ENCODE results near the gene SIRT1. TPM values are rescaled to one million over a fixed set of nuclear protein-coding genes. Genes with fewer than 3 reads are reported as not detected.
"Not testable (repeated sequence)": the region's sequence is repeated elsewhere in the genome, so short reads cannot be mapped to it uniquely, and the experiment has no call there.

SIRT1 gene
- 45.7 TPM for total RNA-seq

GRCh38 chr10:67884313-67884841, at the start of gene SIRT1:
Gene SIRT1 (plus strand): TSS chr10:67884656. CDS start chr10:67884722, 66 bp downstream.
- peak; percentile 95 for DNase-seq (ENCODE audit: low spot score in 2 of 2)
- no peak for FAIRE-seq

- FAIRE-seq; DNase-seq (ENCODE audit: low spot score in 2 of 2): not testable (repeated sequence)
Measured at GRCh38 chr10:67835541-67836394, 48.7 kb upstream of the SIRT1 start.

DNA sequence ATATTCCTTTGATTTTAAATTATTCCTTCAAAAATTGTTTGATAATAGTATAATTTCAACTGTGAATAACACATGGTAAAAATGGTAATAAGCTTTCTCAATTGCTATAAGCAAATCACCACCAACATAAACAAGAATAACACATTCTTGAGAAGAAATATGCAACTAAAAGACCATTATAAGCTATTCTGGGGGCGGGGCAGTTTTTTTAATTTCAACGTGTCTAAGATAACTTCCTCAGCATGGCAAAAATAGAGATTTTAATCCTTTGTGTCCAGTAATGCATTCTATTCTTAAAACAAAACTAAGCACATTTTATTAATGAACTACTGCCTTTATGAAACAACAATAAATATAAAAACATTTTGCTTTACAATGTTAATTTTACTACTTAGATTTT, 48.0 kb upstream of the SIRT1 start:
- DNase-seq (ENCODE audit: low spot score in 2 of 2) (no peak), FAIRE-seq (peak; percentile 48)

DNA sequence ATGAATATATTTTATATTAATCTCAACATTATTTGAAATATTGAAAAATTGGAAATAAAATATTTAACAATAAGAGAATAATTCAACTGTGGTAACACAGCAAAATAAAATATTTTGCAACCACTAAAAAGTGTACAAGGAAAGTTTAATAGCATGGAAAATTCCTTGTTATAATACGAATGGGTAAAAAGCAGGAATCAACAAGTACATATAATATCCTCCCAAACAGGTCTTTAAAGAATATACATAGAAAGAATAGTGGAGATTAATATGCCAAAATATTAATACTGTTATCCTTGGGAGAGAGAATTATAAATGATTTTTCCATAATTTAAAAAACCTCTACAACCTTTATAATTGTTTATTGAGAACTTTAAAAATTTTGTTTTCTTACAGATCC, 47.5 kb upstream of the SIRT1 start:
- FAIRE-seq: no peak
- DNase-seq (ENCODE audit: low spot score in 2 of 2): no peak

GRCh38 chr10:67837541-67838314, 46.7 kb upstream of the SIRT1 start, which contains the start of gene DNAJC12:
Gene DNAJC12 (minus strand): TSS chr10:67838188. CDS start chr10:67838011, 177 bp downstream.
- peak; percentile 10 for FAIRE-seq
- DNase-seq (ENCODE audit: low spot score in 2 of 2): peak; percentile 18 to 41

- FAIRE-seq: not testable (repeated sequence)
Measured at GRCh38 chr10:67839511-67839910, 44.9 kb upstream of the SIRT1 start.

DNA sequence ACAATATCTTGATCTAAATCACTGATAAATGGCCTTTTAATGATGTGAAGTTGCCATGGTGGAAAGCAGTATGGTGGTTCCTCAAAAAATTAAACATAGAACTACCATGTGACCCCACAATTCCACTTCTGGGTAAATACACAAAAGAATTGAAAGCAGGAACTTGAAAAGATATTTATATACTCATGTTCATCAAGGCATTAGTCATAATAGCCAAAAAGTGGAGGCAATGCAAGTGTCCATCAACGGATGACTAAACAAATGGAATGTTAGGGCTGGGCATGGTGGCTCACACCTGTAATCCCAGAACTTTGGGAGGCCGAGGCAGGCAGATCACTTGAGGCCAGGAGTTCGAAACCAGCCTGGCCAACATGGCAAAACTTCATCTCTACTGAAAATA, 44.5 kb upstream of the SIRT1 start:
- DNase-seq (ENCODE audit: low spot score in 2 of 2) (no peak), FAIRE-seq (no peak)

More at GRCh38 chr10:67839511-67839910, 44.9 kb upstream of the SIRT1 start:
- not testable (repeated sequence) for DNase-seq (ENCODE audit: low spot score in 2 of 2)

- DNase-seq (ENCODE audit: low spot score in 2 of 2): no peak
- FAIRE-seq: no peak
Measured at GRCh38 chr10:67841737-67842136, 42.7 kb upstream of the SIRT1 start.

DNA sequence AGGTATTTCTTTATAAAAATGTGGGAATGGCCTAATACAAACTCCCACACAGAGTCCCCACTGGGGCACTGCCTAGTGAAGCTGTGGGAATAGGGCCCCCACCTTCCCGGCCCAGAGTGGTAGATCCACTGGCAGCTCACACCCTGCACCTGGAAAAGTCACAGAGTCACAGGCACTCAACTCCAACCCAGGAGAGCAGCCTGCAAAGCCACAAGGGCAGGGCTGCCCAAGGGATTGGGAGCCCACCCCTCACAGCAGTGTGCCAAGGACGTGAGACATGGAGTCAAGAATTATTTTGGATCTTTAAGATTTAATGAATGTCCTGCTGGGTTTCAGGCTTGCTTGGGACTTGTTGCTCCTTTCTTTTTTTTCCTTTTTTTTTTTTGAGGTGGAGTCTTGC, 41.2 kb upstream of the SIRT1 start:
- DNase-seq (ENCODE audit: low spot score in 2 of 2): no peak
- FAIRE-seq: no peak

DNA sequence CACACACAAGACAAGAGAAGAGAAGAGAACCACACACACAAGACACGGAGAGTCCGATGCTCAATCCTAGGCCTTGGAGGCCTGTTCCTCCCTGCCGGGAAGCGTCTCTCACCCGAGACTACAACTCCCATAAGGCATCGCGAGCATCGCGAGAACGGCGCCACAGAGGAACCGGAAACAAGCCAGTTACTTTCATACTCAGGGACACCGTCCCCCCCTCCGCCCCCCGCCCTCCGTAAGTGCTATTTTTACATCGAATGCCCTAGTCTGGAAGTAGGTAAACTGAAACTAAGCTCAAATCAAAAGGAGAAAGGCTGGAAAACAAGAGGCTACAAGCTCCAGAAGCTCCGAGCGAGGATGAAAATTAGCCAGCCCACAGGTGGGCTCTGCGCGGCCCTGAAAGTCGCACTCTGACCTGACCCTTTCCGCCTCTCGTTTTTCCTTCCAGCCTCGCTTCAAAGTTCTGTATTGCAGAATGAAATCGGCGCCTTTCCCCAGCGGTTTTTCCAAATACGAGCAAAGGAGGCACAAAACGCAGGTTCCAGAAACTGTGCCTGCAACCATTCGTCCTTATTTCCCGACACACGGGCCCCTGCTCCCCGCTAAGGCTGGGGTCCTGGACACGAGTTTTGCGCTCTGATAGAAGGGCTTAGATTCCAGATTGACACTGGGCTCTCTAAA, 35.0 kb upstream of the SIRT1 start:
- FAIRE-seq: no peak
- peak; percentile 71 to 88 for DNase-seq (ENCODE audit: low spot score in 2 of 2)

- DNase-seq (ENCODE audit: low spot score in 2 of 2): no peak
- FAIRE-seq: no peak
Measured at GRCh38 chr10:67851186-67851585, 33.3 kb upstream of the SIRT1 start.

- no peak for DNase-seq (ENCODE audit: low spot score in 2 of 2)
- FAIRE-seq: no peak
Measured at GRCh38 chr10:67852761-67853160, 31.7 kb upstream of the SIRT1 start.

DNA sequence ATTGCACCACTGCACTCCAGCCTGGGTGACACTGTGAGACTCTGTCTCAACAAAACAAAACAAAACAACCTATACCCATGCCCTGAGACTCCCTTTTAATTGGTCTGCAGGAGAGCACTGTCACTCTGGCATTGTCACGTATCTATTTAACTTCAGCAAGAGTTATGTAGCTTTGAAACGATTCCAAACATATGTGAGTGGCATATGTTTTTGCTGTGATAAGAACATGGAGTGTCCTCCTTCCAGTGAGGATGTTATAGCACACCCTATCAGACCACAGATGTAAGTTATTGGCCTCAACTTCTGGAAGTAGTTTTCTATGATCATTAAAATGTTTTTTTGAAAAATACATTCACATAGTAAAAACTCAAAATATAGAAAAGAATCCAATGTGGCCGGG, 30.9 kb upstream of the SIRT1 start:
- no peak for FAIRE-seq
- DNase-seq (ENCODE audit: low spot score in 2 of 2): no peak

GRCh38 chr10:67858971-67859370, 25.5 kb upstream of the SIRT1 start:
- no peak for DNase-seq (ENCODE audit: low spot score in 2 of 2)
- no peak for FAIRE-seq

GRCh38 chr10:67861750-67862432, 22.6 kb upstream of the SIRT1 start:
- FAIRE-seq (no peak), DNase-seq (ENCODE audit: low spot score in 2 of 2) (no peak)

DNA sequence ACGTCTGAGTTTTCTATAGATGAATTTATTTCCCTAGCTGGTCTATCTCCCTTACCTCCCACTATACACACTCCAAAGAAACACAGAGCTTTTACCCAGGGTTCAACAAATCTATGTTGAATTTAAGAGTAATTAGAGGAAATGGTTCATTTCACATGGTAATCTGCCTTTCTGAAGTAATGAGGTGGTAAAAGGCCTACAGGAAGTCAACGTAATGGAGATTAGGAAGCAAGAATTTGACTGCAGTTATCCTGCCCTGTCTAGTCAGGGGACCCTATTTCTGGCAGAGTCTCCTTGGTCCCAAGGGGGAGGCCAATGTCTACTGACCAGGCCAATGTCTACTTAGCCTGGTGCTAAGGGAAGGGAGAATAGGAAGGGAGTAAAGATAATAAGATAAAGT, 21.4 kb upstream of the SIRT1 start:
- FAIRE-seq: no peak
- no peak for DNase-seq (ENCODE audit: low spot score in 2 of 2)

DNA sequence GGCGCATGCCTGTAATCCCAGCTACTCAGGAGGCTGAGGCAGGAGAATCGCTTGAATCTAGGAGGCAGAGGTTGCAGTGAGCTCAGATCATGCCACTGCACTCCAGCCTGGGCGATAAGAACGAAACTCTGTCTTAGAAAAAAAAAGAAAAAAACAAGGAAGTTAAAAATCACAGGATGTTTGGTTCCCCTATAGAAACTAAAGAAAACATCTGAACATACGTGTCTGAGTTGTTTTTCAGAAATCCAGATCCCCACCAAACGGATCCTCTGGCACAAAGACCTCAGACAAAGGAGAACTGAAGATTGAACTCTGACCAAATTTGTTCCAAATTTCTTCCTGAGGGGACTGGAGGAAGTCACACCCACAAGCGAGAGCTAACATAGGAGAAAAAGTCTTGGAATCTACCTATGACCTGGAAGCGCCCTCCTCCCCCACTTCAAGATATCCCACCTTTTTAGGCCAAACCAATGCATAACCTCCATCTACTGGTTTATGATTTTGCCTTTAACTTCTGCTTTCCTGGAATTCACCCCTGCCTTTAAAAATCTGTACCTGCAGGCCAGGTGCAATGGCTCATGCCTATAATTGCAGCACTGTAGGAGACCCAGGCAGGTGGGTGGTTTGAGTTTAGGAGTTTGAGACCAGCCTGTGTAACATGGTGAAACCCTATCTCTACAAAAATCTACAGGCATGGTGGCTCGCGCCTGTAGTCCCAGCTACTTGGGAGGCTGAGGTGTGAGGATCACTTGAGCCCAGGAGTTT, 19.7 kb upstream of the SIRT1 start:
- no peak for DNase-seq (ENCODE audit: low spot score in 2 of 2)
- no peak for FAIRE-seq

GRCh38 chr10:67868132-67868531, 16.3 kb upstream of the SIRT1 start:
- no peak for FAIRE-seq

DNA sequence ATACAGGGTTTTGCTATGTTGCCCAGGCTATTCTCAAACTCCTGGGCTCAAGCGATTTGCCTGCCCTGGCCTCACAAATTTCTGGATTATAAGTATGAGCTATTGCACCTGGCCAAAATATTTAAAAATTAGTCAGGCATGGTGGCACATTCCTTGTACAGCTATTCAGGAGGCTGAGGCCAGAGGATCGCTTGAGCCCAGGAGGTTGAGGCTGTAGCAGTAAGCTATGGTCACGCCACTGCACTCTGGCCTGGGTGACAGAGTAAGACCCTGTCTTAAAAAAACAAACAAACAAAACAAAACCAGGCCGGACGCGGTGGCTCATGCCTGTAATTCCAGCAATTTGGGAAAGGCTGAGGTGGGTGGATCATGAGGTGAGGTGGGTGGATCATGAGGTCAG, 14.5 kb upstream of the SIRT1 start:
- DNase-seq (ENCODE audit: low spot score in 2 of 2): no peak
- no peak for FAIRE-seq

More at GRCh38 chr10:67868132-67868531, 16.3 kb upstream of the SIRT1 start:
- no peak for DNase-seq (ENCODE audit: low spot score in 2 of 2)

Data from frontal cortex (tissue), 4 donors.